A549 (cell line): ENCODE results near the gene NOTCH2. TPM values are rescaled to one million over a fixed set of nuclear protein-coding genes. Genes with fewer than 3 reads are reported as not detected.

Experiments
- ATAC-seq, 2 experiments: fragments of 200-7000 bp in 1 of 2; fragments of >200 bp in 1 of 2; cut with Nextera tagmentation in 1 of 2; cut with Tn5 transposase in 1 of 2; 3 replicates each; pipeline versions ENCODE4 v1.8.0 to v1.9.1; 2018 to 2020; ENCODE audit warnings: mild to moderate bottlenecking in 1 of 2, moderate library complexity in 1 of 2
- CTCF ChIA-PET: fragments of 300-600 bp; sonication (Branson Sonifier 250); formaldehyde crosslinking; extraction: SDS; loops from one replicate; lab custom pipeline; 2021; ENCODE audit warnings: antibody characterized with exemption, inconsistent platforms; lab: Yijun Ruan, JAX
- POLR2A ChIA-PET: fragments of 350-600 bp; formaldehyde crosslinking; extraction: SDS; loops from one replicate; lab custom pipeline; 2021; ENCODE audit warnings: antibody characterized with exemption, inconsistent platforms; lab: Yijun Ruan, JAX
- DNase-seq, 2 experiments: peaks; one replicate each; pipeline versions ENCODE4 v3.0.0 to v3.0.0-alpha.2; 2011 to 2016; ENCODE audit warnings: low read depth in 1 of 2, low spot score in 1 of 2
- FAIRE-seq: peaks from 2 replicates; lab custom pipeline; 2011; peaks lifted over from hg19 to GRCh38; lab: Jason Lieb, UNC
- H3K27ac ChIP-seq, 2 experiments: fragments of >200 bp; sonication (Bioruptor Twin); formaldehyde crosslinking; 3 replicates each; pipeline ENCODE4 v1.5.1; 2016 to 2017
- H3K4me1 ChIP-seq: fragments of >200 bp; sonication (Bioruptor Twin); formaldehyde crosslinking; 3 replicates; pipeline ENCODE4 v1.6.1; 2016
- H3K4me2 ChIP-seq: fragments of >200 bp; sonication (Bioruptor Twin); formaldehyde crosslinking; 3 replicates; pipeline ENCODE4 v1.6.1; 2016
- H3K4me3 ChIP-seq: fragments of >200 bp; sonication (Bioruptor Twin); formaldehyde crosslinking; 3 replicates; pipeline ENCODE4 v1.5.1; 2016
- H3K9me3 ChIP-seq: fragments of >200 bp; sonication (Bioruptor Twin); formaldehyde crosslinking; 3 replicates; pipeline ENCODE4 v1.6.1; 2016
- BHLHE40 ChIP-seq: IDR thresholded peaks from 2 replicates; pipeline ENCODE4 v1.6.1; 2012; ENCODE audit warnings: low read depth, low read length, inconsistent platforms
- CBX8 ChIP-seq: fragments of 200-600 bp; sonication (generic); IDR thresholded peaks from 2 replicates; pipeline ENCODE4 v1.6.1; 2016
- CEBPB ChIP-seq, 2 experiments: fragments of >200 bp in 1 of 2; sonication (Bioruptor Twin) in 1 of 2; formaldehyde crosslinking in 1 of 2; IDR thresholded peaks; 2 replicates each; pipeline ENCODE4 v1.6.1; 2012 to 2016
- CHD2 ChIP-seq: fragments of 150-350 bp; IDR thresholded peaks from 2 replicates; pipeline ENCODE4 v1.6.1; 2014; ENCODE audit warnings: low read length; ENCODE audit not compliant: partially characterized antibody
- EHF ChIP-seq: fragments of 250-450 bp; sonication (Bioruptor Pico); IDR thresholded peaks from 2 replicates; pipeline ENCODE4 v1.5.0; 2020; ENCODE audit warnings: mild to moderate bottlenecking
- EHMT2 ChIP-seq: fragments of 200-600 bp; sonication (generic); IDR thresholded peaks from 2 replicates; pipeline ENCODE4 v1.6.1; 2016; ENCODE audit warnings: antibody characterized with exemption, low read depth, mild to moderate bottlenecking, moderate library complexity
- FOSB ChIP-seq: fragments of 250-450 bp; sonication (Bioruptor Pico); IDR thresholded peaks from 2 replicates; pipeline ENCODE4 v1.5.0; 2020; ENCODE audit warnings: mild to moderate bottlenecking, moderate library complexity
- GATA3 ChIP-seq: IDR thresholded peaks from 2 replicates; pipeline ENCODE4 v1.6.1; 2012; ENCODE audit warnings: borderline replicate concordance
- HEYL ChIP-seq: fragments of 250-450 bp; sonication (Bioruptor Pico); IDR thresholded peaks from 2 replicates; pipeline ENCODE4 v1.8.0; 2021; ENCODE audit warnings: mild to moderate bottlenecking, moderate library complexity
- HOXB5 ChIP-seq: fragments of 250-450 bp; sonication (Bioruptor Pico); IDR thresholded peaks from 2 replicates; pipeline ENCODE4 v1.5.0; 2020; ENCODE audit warnings: mild to moderate bottlenecking, moderate library complexity
- JUN ChIP-seq, 2 experiments: fragments of >200 bp; sonication (Bioruptor Twin); formaldehyde crosslinking; IDR thresholded peaks; 2 replicates in 1 of 2; 3 replicates in 1 of 2; pipeline ENCODE4 v1.6.1; 2016 to 2017
- KDM1A ChIP-seq: fragments of 200-600 bp; sonication (generic); IDR thresholded peaks from 2 replicates; pipeline ENCODE4 v1.6.1; 2016; ENCODE audit warnings: low read depth, mild to moderate bottlenecking
- MAFK ChIP-seq: fragments of 450-650 bp; IDR thresholded peaks from 2 replicates; pipeline ENCODE4 v1.6.1; 2014; ENCODE audit not compliant: partially characterized antibody
- MAZ ChIP-seq: fragments of 150-350 bp; IDR thresholded peaks from 2 replicates; pipeline ENCODE4 v1.6.1; 2014; ENCODE audit warnings: antibody characterized with exemption, low read depth, low read length, borderline replicate concordance
- NPAS2 ChIP-seq: fragments of 250-450 bp; sonication (Bioruptor Pico); IDR thresholded peaks from 2 replicates; pipeline ENCODE4 v1.8.0; 2022; ENCODE audit warnings: mild to moderate bottlenecking, moderate library complexity, borderline replicate concordance
- NR3C1 ChIP-seq: fragments of >200 bp; sonication (Bioruptor Twin); formaldehyde crosslinking; IDR thresholded peaks from 3 replicates; pipeline ENCODE4 v1.6.1; 2017
- POLR2A ChIP-seq: IDR thresholded peaks from 2 replicates; pipeline ENCODE4 v1.6.1; 2012; ENCODE audit warnings: mild to moderate bottlenecking, low read length
- POLR2AphosphoS2 ChIP-seq: conservative IDR thresholded peaks from 2 replicates; pipeline ENCODE4 v1.6.1; 2012; ENCODE audit warnings: low read length, improper control_type of control experiment, inconsistent platforms
- RAD21 ChIP-seq, 2 experiments: fragments of >200 bp in 1 of 2; sonication (Bioruptor Twin) in 1 of 2; formaldehyde crosslinking in 1 of 2; IDR thresholded peaks in 1 of 2; conservative IDR thresholded peaks in 1 of 2; 2 replicates in 1 of 2; 3 replicates in 1 of 2; pipeline ENCODE4 v1.6.1; 2012 to 2018; ENCODE audit warnings: inconsistent platforms in 1 of 2
- RFX5 ChIP-seq: fragments of 450-650 bp; IDR thresholded peaks from 2 replicates; pipeline ENCODE4 v1.7.1; 2014; ENCODE audit warnings: antibody characterized with exemption, mild to moderate bottlenecking, moderate library complexity
- SMC3 ChIP-seq: fragments of >200 bp; sonication (Bioruptor Twin); formaldehyde crosslinking; IDR thresholded peaks from 3 replicates; pipeline ENCODE4 v1.6.1; 2018; ENCODE audit warnings: inconsistent platforms
- TFCP2L1 ChIP-seq: fragments of 250-450 bp; sonication (Bioruptor Pico); IDR thresholded peaks from 2 replicates; pipeline ENCODE4 v1.5.0; 2021; ENCODE audit warnings: mild to moderate bottlenecking
- ZC3H11A ChIP-seq: fragments of 450-650 bp; IDR thresholded peaks from 2 replicates; pipeline ENCODE4 v1.6.1; 2014; ENCODE audit warnings: antibody characterized with exemption, mild to moderate bottlenecking
- ZSCAN20 ChIP-seq: fragments of 250-450 bp; sonication (Bioruptor Pico); IDR thresholded peaks from 2 replicates; pipeline ENCODE4 v1.8.0; 2022; ENCODE audit warnings: mild to moderate bottlenecking, moderate library complexity
- WGBS: methylation state at CpG from one replicate; pipeline ENCODE4 v1.1.6; 2017; ENCODE audit errors: missing lambda C conversion rate; 5-methylcytosine and 5-hydroxymethylcytosine counted together
- polyA plus RNA-seq, 4 experiments: library from polyadenylated mRNA; depleted of rRNA in 3 of 4; stranded (reverse); fragments of >200 nt; fragmentation: RNase III in 1 of 4; extraction: RNeasy Plus Mini Kit Qiagen cat#74134 plus additional on column Dnase treatment in 1 of 4; gene quantifications; 2 replicates in 3 of 4; 3 replicates in 1 of 4; pipeline ENCODE4 v1.2.3, GENCODE V29; 2011 to 2017
- TF ChIP-seq, protein P1 (sequence below): IDR thresholded peaks from 2 replicates; pipeline ENCODE4 v1.6.1; 2012
- TF ChIP-seq, protein P2 (sequence below): fragments of 250-450 bp; sonication (Bioruptor Pico); IDR thresholded peaks from 2 replicates; pipeline ENCODE4 v1.5.0; 2020; ENCODE audit warnings: low read depth, mild to moderate bottlenecking, moderate library complexity
- TF ChIP-seq, protein P3 (sequence below): IDR thresholded peaks from 2 replicates; pipeline ENCODE4 v1.6.1; 2012; ENCODE audit warnings: low read depth, borderline replicate concordance
- TF ChIP-seq, protein P4 (sequence below): fragments of 150-350 bp; IDR thresholded peaks from 2 replicates; pipeline ENCODE4 v1.6.1; 2014; ENCODE audit warnings: low read depth, mild to moderate bottlenecking, low read length
- TF ChIP-seq, protein P5 (sequence below): fragments of >200 bp; sonication (Bioruptor Twin); formaldehyde crosslinking; IDR thresholded peaks from 3 replicates; pipeline ENCODE4 v1.6.1; 2016
- TF ChIP-seq, protein P6 (sequence below): IDR thresholded peaks from 2 replicates; pipeline ENCODE4 v1.6.1; 2012

NOTCH2 gene
- polyA plus RNA-seq, 2 of the 4 experiments (the other 2 are of a cell fraction) = 11.6 to 15.0 TPM

DNA sequence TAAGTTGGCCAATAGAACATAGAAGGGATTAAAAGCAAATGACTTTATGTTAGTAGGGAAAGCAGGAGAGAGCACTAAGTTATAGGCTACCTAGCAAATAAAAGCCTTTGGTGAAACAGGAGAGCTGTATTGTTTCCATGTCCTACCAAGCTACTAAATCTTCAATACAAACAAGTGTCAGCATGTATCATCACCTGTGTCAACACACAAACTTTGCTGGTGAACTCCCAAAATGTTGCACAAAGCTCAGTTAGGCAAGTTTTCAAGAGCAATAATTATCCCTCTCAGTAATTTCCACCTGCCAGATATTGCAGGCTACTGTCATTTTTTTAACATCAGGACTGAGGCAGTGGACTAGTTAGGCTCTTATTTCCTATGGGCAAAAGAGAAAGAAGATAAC, 95.4 kb downstream of the NOTCH2 start:
- Histone ChIP-seq H3K27ac (no peak overlapping the region), H3K9me3 (no peaks in the 10 kb centered on the region), H3K4me1 (peaks cover 5% of the 10 kb centered on the region; the same call in 2 of the 3 replicates), H3K4me2 (no peak overlapping the region; the same call in 2 of the 3 replicates), H3K4me3 (no peak overlapping the region)
- POLR2A ChIA-PET = no interaction called here
- DNase-seq (no peak), FAIRE-seq (no peak), ATAC-seq (no peak)
- CTCF ChIA-PET = no interaction called here
- TF ChIP-seq MAZ (no peak), CEBPB (IDR thresholded peaks at IDR 0.05) (no peak), MAFK (no peak), JUN (IDR thresholded peaks at IDR 0.05) (no peak), POLR2AphosphoS2 (no peak), ZC3H11A (no peak), FOSB (CRISPR knock-in tag) (no peak), ZSCAN20 (no peak), NPAS2 (CRISPR knock-in tag) (no peak), POLR2A (no peak)
- TF ChIP-seq, protein P1, sequence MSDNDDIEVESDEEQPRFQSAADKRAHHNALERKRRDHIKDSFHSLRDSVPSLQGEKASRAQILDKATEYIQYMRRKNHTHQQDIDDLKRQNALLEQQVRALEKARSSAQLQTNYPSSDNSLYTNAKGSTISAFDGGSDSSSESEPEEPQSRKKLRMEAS = no peak
- TF ChIP-seq, protein P2, sequence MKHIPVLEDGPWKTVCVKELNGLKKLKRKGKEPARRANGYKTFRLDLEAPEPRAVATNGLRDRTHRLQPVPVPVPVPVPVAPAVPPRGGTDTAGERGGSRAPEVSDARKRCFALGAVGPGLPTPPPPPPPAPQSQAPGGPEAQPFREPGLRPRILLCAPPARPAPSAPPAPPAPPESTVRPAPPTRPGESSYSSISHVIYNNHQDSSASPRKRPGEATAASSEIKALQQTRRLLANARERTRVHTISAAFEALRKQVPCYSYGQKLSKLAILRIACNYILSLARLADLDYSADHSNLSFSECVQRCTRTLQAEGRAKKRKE (CRISPR knock-in tag) = no peak
- TF ChIP-seq, protein P3, sequence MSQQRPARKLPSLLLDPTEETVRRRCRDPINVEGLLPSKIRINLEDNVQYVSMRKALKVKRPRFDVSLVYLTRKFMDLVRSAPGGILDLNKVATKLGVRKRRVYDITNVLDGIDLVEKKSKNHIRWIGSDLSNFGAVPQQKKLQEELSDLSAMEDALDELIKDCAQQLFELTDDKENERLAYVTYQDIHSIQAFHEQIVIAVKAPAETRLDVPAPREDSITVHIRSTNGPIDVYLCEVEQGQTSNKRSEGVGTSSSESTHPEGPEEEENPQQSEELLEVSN = no peak
- TF ChIP-seq, protein P4, sequence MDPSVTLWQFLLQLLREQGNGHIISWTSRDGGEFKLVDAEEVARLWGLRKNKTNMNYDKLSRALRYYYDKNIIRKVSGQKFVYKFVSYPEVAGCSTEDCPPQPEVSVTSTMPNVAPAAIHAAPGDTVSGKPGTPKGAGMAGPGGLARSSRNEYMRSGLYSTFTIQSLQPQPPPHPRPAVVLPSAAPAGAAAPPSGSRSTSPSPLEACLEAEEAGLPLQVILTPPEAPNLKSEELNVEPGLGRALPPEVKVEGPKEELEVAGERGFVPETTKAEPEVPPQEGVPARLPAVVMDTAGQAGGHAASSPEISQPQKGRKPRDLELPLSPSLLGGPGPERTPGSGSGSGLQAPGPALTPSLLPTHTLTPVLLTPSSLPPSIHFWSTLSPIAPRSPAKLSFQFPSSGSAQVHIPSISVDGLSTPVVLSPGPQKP = no peak

- FAIRE-seq (no peak), DNase-seq (no peak), ATAC-seq (no peak)
- ChIA-PET CTCF (interaction anchor here (1.0 kb wide), 1 partner anchor 24 kb away, joined by 4 read pairs; no protein-coding TSS in a partner anchor), POLR2A (no interaction called here)
- 88% methylated on average over 4 of the region's 4 CpGs for WGBS
- Histone ChIP-seq H3K9me3 (no peaks in the 10 kb centered on the region), H3K4me3 (no peak overlapping the region), H3K4me1 (peaks cover 5% of the 10 kb centered on the region; the same call in 2 of the 3 replicates), H3K4me2 (no peak overlapping the region), H3K27ac (no peak overlapping the region)
- TF ChIP-seq EHF (CRISPR knock-in tag) (no peak), NR3C1 (no peak), RFX5 (no peak)
- TF ChIP-seq, protein P5, sequence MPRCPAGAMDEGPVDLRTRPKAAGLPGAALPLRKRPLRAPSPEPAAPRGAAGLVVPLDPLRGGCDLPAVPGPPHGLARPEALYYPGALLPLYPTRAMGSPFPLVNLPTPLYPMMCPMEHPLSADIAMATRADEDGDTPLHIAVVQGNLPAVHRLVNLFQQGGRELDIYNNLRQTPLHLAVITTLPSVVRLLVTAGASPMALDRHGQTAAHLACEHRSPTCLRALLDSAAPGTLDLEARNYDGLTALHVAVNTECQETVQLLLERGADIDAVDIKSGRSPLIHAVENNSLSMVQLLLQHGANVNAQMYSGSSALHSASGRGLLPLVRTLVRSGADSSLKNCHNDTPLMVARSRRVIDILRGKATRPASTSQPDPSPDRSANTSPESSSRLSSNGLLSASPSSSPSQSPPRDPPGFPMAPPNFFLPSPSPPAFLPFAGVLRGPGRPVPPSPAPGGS = no peak
These were observed 97.5 kb downstream of the NOTCH2 start for GRCh38 chr1:119971710-119972570.

DNA sequence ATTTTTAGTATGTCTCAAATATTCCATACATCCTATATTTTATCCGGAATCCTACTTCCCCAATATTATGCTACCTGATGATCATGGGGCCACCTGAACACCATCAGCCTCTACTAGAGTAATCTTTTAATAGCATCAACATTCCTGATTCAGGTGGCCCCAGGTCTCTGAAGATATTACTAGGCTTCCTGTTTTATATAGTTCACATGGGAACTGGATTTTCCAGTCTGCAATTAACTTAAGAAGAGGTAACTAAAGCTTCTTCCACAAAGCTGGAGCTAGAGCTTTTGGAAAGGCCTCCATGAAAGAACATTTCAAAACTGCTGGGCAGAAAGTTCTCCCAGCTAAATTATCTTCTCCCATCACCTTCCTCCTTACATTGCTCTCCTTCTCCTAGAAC, 100.9 kb downstream of the NOTCH2 start:
- WGBS = 75% methylated on average over 1 of the region's 1 CpG
- no peak for ATAC-seq
- ChIA-PET POLR2A (no interaction called here), CTCF (interaction anchor here (0.6 to 2.7 kb wide), 7 partner anchors 8 to 19 kb away, joined by 4 to 21 read pairs (median 4); no protein-coding TSS in a partner anchor)
- H3K4me1 ChIP-seq = no peaks in the 10 kb centered on the region
- no peak for DNase-seq
- H3K4me2 ChIP-seq = no peak overlapping the region
- H3K9me3 ChIP-seq = no peaks in the 10 kb centered on the region
- FAIRE-seq = no peak
- H3K27ac ChIP-seq = no peak overlapping the region
- H3K4me3 ChIP-seq = no peak overlapping the region
- TF ChIP-seq EHMT2 (no peak), HOXB5 (no peak), SMC3 (no peak), RFX5 (no peak), FOSB (CRISPR knock-in tag) (no peak), ZC3H11A (no peak), JUN (IDR thresholded peaks at IDR 0.05) (no peak), CBX8 (no peak), TFCP2L1 (no peak), KDM1A (no peak), GATA3 (no peak), RAD21 (conservative IDR thresholded peaks at IDR 0.05 in 1 of 2, IDR thresholded peaks at IDR 0.05 in 1 of 2) (no peak), CHD2 (no peak), BHLHE40 (no peak), ZSCAN20 (no peak), HEYL (CRISPR knock-in tag) (no peak)
- TF ChIP-seq, protein P1 = no peak
- TF ChIP-seq, protein P6, sequence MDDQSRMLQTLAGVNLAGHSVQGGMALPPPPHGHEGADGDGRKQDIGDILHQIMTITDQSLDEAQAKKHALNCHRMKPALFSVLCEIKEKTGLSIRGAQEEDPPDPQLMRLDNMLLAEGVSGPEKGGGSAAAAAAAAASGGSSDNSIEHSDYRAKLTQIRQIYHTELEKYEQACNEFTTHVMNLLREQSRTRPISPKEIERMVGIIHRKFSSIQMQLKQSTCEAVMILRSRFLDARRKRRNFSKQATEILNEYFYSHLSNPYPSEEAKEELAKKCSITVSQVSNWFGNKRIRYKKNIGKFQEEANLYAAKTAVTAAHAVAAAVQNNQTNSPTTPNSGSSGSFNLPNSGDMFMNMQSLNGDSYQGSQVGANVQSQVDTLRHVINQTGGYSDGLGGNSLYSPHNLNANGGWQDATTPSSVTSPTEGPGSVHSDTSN = no peak
